Sigmoid colon (tissue), 7 donors: ENCODE measurements around the gene KCTD11. TPM values are rescaled to one million over a fixed set of nuclear protein-coding genes. Genes with fewer than 3 reads are reported as not detected.
"Not testable (repeated sequence)": the region's sequence is repeated elsewhere in the genome, so short reads cannot be mapped to it uniquely, and the experiment has no call there.

Experiments used
- DNase-seq: peaks from one replicate; pipeline ENCODE4 v3.0.0-alpha.2; 2019
- H3K27ac ChIP-seq, 4 donors: fragments of 200-600 bp; sonication (generic); one replicate each; pipeline ENCODE4 v1.5.1; 2016 to 2019; ENCODE audit warnings: mild to moderate bottlenecking in 1 of 4
- H3K27me3 ChIP-seq, 3 donors: fragments of 200-600 bp; sonication (generic); one replicate each; pipeline ENCODE4 v1.5.1; 2019; ENCODE audit warnings: mild to moderate bottlenecking in 1 of 3
- H3K36me3 ChIP-seq, 4 donors: fragments of 200-600 bp; sonication (generic); one replicate each; pipeline ENCODE4 v1.5.1; 2016 to 2019
- H3K4me1 ChIP-seq, 4 donors: fragments of 200-600 bp; sonication (generic); one replicate each; pipeline ENCODE4 v1.5.1; 2017 to 2019
- H3K4me3 ChIP-seq, 4 donors: fragments of 200-600 bp; sonication (generic); one replicate each; pipeline ENCODE4 v1.5.1; 2017 to 2019; ENCODE audit warnings: mild to moderate bottlenecking in 2 of 4, moderate library complexity in 1 of 4
- H3K9me3 ChIP-seq, 4 donors: fragments of 200-600 bp in 3 of 4; sonication (generic) in 3 of 4; one replicate each; pipeline versions ENCODE4 v1.5.1 to v1.6.1; 2013 to 2019
- EP300 ChIP-seq, 4 donors: sonication (generic); formaldehyde crosslinking; IDR thresholded peaks; one replicate each; pipeline ENCODE4 v1.6.1; 2017; ENCODE audit warnings: antibody characterized with exemption in 4 of 4
- POLR2A ChIP-seq, 2 donors: fragments of 450-650 bp; IDR thresholded peaks; one replicate each; pipeline ENCODE4 v1.6.1; 2016; ENCODE audit warnings: antibody characterized with exemption in 2 of 2, mild to moderate bottlenecking in 2 of 2, moderate library complexity in 2 of 2
- POLR2AphosphoS5 ChIP-seq, 4 donors: sonication (generic); formaldehyde crosslinking; IDR thresholded peaks; one replicate each; pipeline ENCODE4 v1.6.1; 2017; ENCODE audit warnings: antibody characterized with exemption in 4 of 4
- WGBS, 2 donors: extraction: QIAGEN DNeasy Blood & Tissue Kit; methylation state at CpG; one replicate each; pipeline ENCODE4 v1.1.7; 2013; 5-methylcytosine and 5-hydroxymethylcytosine counted together
- intact Hi-C: fragments of 100-400 bp; cut with DNase I; formaldehyde crosslinking; loops from one replicate; pipeline ENCODE4 v1.15.1; 2023
- polyA plus RNA-seq, 3 donors: library from polyadenylated mRNA; stranded (reverse); fragments of 200-250 nt; gene quantifications; one replicate each; pipeline ENCODE4 v1.2.3, GENCODE V29; 2013
- total RNA-seq, 4 donors: library from RNA; depleted of rRNA; stranded (reverse); fragments of >200 nt; gene quantifications; one replicate each; pipeline ENCODE4 v1.1.0, GENCODE V29; 2016
- TF ChIP-seq, protein P1 (sequence below), 4 experiments: fragments of 450-650 bp in 3 of 4; fragments of 200-600 bp in 1 of 4; IDR thresholded peaks; one replicate each; pipeline ENCODE4 v1.5.1; 2016 to 2019; ENCODE audit warnings: antibody characterized with exemption in 4 of 4, mild to moderate bottlenecking in 3 of 4, moderate library complexity in 2 of 4
- donor health status: healthy with polysubstance abuse.
- donor health status: Bipolar disorder and iron deficiency.
- donor health status: healthy.

The KCTD11 gene
- total and polyA plus RNA-seq, 7 donors = 4.4 to 11.7 (median 6.2) TPM

DNA sequence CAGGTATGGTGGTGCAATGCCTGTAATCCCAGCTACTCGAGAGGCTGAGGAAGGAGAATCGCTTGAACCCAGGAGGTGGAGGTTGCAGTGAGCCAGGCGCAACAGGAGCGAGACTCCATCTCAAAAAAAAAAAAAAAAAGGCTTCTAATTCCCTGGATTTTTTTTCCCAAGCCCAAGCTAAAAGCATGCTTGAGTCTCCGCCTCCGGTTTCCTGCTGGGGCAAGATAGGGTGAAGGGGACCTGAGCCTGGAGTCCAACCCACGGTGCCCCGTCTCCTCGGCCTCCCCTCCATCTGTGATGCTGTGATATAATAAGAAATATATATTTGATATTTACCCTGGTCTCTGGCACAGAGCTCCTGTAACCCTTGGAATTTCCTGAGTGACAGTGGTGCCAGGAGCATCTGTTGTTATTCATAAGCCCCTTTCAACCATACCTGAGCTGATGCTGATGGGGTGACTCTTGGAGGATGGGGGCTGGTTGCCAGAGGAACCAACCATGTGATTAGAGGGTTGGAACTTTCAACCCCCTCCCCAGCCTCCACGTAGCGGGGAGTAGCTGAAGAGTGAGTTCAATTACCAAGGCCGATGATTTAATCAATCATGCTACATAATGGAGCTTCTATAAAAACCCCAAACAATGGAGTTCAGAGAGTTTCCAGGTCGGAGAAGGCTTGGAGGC lies 16.1 kb downstream of the KCTD11 start:
- no peak overlapping the region for H3K4me3 ChIP-seq
- H3K27ac ChIP-seq = no peak overlapping the region
- no peaks in the 10 kb centered on the region for H3K27me3 ChIP-seq
- intact Hi-C loops = no loop called here
- no peak for TF ChIP-seq EP300 (IDR thresholded peaks at IDR 0.05)
- TF ChIP-seq, protein P1, sequence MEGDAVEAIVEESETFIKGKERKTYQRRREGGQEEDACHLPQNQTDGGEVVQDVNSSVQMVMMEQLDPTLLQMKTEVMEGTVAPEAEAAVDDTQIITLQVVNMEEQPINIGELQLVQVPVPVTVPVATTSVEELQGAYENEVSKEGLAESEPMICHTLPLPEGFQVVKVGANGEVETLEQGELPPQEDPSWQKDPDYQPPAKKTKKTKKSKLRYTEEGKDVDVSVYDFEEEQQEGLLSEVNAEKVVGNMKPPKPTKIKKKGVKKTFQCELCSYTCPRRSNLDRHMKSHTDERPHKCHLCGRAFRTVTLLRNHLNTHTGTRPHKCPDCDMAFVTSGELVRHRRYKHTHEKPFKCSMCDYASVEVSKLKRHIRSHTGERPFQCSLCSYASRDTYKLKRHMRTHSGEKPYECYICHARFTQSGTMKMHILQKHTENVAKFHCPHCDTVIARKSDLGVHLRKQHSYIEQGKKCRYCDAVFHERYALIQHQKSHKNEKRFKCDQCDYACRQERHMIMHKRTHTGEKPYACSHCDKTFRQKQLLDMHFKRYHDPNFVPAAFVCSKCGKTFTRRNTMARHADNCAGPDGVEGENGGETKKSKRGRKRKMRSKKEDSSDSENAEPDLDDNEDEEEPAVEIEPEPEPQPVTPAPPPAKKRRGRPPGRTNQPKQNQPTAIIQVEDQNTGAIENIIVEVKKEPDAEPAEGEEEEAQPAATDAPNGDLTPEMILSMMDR (IDR thresholded peaks at IDR 0.05) = no peak
- no peak for TF ChIP-seq POLR2AphosphoS5 (IDR thresholded peaks at IDR 0.05)
- TF ChIP-seq POLR2A (IDR thresholded peaks at IDR 0.05) = no peak
- H3K9me3 ChIP-seq = no peaks in the 10 kb centered on the region
- WGBS, 2 donors = 80 to 87% methylated on average over 13 of the region's 13 CpGs
- no peaks in the 10 kb centered on the region for H3K36me3 ChIP-seq
- H3K4me1 ChIP-seq = no peaks in the 10 kb centered on the region
- DNase-seq = no peak

GRCh38 chr17:7368599-7368994 lies 16.6 kb downstream of the KCTD11 start:
- intact Hi-C loops, H3K36me3 ChIP-seq: not testable (repeated sequence)

GRCh38 chr17:7369825-7370224 lies 17.9 kb downstream of the KCTD11 start:
- H3K36me3 ChIP-seq = no peaks in the 10 kb centered on the region
- H3K9me3 ChIP-seq = no peaks in the 10 kb centered on the region
- TF ChIP-seq POLR2AphosphoS5 (IDR thresholded peaks at IDR 0.05) (no peak), EP300 (IDR thresholded peaks at IDR 0.05) (no peak), POLR2A (IDR thresholded peaks at IDR 0.05) (no peak)
- TF ChIP-seq, protein P1 (IDR thresholded peaks at IDR 0.05) = no peak
- WGBS, 2 donors = 78 to 85% methylated on average over 5 of the region's 5 CpGs
- no peaks in the 10 kb centered on the region for H3K27me3 ChIP-seq
- H3K4me3 ChIP-seq = no peak overlapping the region
- intact Hi-C loops = no loop called here
- no peaks in the 10 kb centered on the region for H3K4me1 ChIP-seq
- no peak for DNase-seq
- H3K27ac ChIP-seq = no peak overlapping the region

More at GRCh38 chr17:7368599-7368994, 16.6 kb downstream of the KCTD11 start:
- H3K4me3 ChIP-seq, H3K4me1 ChIP-seq, H3K27ac ChIP-seq, H3K27me3 ChIP-seq, H3K9me3 ChIP-seq, DNase-seq: not testable (repeated sequence)
- 93% methylated on average over 5 of the region's 5 CpGs for WGBS, 2 donors

DNA sequence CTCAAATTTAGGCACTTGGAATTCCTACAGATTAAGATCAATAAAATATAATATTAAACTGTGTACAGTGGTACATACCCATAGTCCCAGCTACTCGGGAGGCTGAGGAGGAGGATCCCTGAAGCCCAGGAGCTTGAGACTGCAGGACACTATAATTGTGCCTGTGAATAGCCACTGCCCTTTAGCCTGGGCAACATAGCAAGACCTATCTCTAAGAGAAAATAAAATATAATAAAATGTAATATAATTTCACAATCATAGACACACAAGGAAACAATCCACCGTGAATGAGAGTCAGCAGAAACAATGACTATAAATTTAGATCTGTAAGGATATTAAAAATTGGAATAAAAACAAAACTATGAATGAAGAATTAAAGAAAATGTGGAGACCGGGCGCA lies 18.9 kb downstream of the KCTD11 start:
- TF ChIP-seq POLR2A (IDR thresholded peaks at IDR 0.05) = no peak
- TF ChIP-seq, protein P1 (IDR thresholded peaks at IDR 0.05) = no peak
- no peak for TF ChIP-seq POLR2AphosphoS5 (IDR thresholded peaks at IDR 0.05)
- no peak for TF ChIP-seq EP300 (IDR thresholded peaks at IDR 0.05)
- Histone ChIP-seq H3K4me1 (no peaks in the 10 kb centered on the region), H3K27ac (no peak overlapping the region), H3K9me3 (no peaks in the 10 kb centered on the region), H3K36me3 (no peaks in the 10 kb centered on the region), H3K27me3 (no peaks in the 10 kb centered on the region), H3K4me3 (no peak overlapping the region)
- 61 to 85% methylated on average over 4 of the region's 4 CpGs for WGBS, 2 donors
- intact Hi-C loops = no loop called here
- DNase-seq = no peak

- H3K9me3 ChIP-seq = no peaks in the 10 kb centered on the region
- no peaks in the 10 kb centered on the region for H3K4me1 ChIP-seq
- H3K27me3 ChIP-seq = no peaks in the 10 kb centered on the region
- intact Hi-C loops = no loop called here
- no peaks in the 10 kb centered on the region for H3K36me3 ChIP-seq
- TF ChIP-seq EP300 (IDR thresholded peaks at IDR 0.05) = no peak
- H3K27ac ChIP-seq = no peak overlapping the region
- WGBS, 2 donors = 95 to 97% methylated on average over 2 of the region's 2 CpGs
- no peak for DNase-seq
- H3K4me3 ChIP-seq = no peak overlapping the region
These were observed 22.4 kb downstream of the KCTD11 start for GRCh38 chr17:7374353-7374752.

DNA sequence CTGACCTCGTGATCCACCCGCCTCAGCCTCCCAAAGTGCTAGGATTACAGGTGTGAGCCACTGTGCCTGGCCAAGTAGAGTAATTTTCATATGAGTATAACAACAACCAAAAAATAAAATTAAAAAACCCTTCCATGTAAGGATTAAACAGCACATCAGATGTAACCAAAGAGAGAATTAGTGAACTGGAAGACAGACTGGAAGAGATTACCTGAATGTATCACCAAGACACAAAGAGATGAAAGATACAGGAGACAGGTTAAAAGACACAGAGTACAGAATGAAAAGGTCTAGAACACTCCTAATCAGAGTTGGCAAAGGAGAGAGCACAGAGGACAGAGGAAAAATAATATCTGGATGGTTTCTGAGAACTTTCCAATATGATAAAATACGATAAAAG lies 27.2 kb downstream of the KCTD11 start:
- WGBS, 2 donors = 94 to 97% methylated on average over 3 of the region's 3 CpGs
- intact Hi-C loops = no loop called here
- Histone ChIP-seq H3K27ac (no peak overlapping the region), H3K27me3 (no peaks in the 10 kb centered on the region), H3K36me3 (no peaks in the 10 kb centered on the region), H3K9me3 (no peaks in the 10 kb centered on the region), H3K4me1 (peaks cover 1 to 30% (median 28%) of the 10 kb centered on the region in 4 donors), H3K4me3 (no peak overlapping the region)
- DNase-seq = no peak
- TF ChIP-seq, protein P1 (IDR thresholded peaks at IDR 0.05) = no peak
- TF ChIP-seq EP300 (IDR thresholded peaks at IDR 0.05) (no peak), POLR2AphosphoS5 (IDR thresholded peaks at IDR 0.05) (no peak), POLR2A (IDR thresholded peaks at IDR 0.05) (no peak)
